Measurements from ENCODE around the gene EGFR.

DNA sequence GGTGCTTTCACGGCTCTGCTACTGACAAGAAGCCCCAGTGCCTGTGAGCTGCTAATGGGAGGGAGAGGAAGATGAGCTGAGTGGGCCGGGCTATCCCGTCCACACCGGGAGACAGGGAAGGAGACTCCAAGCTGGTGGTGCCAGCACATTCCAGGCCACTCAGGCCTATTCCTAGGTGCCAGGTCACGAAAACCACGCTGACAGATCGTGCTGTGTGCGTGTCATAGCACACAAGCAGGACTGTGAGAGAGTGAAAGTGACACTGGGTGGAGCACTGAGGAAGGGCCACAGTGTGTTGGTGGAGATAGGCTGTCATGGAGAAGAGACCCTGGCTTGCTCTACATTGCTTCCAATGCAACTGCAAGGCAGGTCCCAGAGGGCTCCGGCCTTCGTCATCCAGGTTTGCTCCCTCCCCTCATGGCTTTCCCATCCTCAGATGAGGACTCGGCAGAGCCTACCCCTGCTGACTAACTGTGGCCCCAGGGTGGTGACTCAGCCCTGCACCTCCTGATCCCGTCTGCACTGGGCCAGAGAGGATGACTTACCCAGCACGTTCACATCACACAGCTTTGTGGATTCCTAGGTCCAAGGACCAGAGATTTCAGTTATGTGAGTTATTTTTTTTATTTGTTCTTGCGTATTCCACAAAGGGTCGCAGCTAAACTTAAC, 167.3 kb downstream of the EGFR start:
- no peak for TF ChIP-seq POLR2A (IDR thresholded peaks at IDR 0.05)
- TF ChIP-seq, protein P1, sequence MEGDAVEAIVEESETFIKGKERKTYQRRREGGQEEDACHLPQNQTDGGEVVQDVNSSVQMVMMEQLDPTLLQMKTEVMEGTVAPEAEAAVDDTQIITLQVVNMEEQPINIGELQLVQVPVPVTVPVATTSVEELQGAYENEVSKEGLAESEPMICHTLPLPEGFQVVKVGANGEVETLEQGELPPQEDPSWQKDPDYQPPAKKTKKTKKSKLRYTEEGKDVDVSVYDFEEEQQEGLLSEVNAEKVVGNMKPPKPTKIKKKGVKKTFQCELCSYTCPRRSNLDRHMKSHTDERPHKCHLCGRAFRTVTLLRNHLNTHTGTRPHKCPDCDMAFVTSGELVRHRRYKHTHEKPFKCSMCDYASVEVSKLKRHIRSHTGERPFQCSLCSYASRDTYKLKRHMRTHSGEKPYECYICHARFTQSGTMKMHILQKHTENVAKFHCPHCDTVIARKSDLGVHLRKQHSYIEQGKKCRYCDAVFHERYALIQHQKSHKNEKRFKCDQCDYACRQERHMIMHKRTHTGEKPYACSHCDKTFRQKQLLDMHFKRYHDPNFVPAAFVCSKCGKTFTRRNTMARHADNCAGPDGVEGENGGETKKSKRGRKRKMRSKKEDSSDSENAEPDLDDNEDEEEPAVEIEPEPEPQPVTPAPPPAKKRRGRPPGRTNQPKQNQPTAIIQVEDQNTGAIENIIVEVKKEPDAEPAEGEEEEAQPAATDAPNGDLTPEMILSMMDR (IDR thresholded peaks at IDR 0.05): no peak
- TF ChIP-seq POLR2AphosphoS5 (IDR thresholded peaks at IDR 0.05): no peak

All from prostate gland (tissue), 2 donors.